Peyer's patch (tissue), 4 donors: ENCODE data around the gene KLC1.

Experiments used
- CTCF ChIP-seq, 6 experiments: fragments of 450-650 bp in 4 of 6; fragments of 200-600 bp in 2 of 6; sonication (generic) in 1 of 6; IDR thresholded peaks; one replicate each; pipeline ENCODE4 v1.5.1; 2017 to 2019; ENCODE audit warnings: antibody characterized with exemption in 6 of 6, mild to moderate bottlenecking in 3 of 6, moderate library complexity in 1 of 6
- POLR2A ChIP-seq, 2 donors: fragments of 450-650 bp; IDR thresholded peaks; one replicate each; pipeline ENCODE4 v1.5.1; 2017; ENCODE audit warnings: antibody characterized with exemption in 2 of 2, mild to moderate bottlenecking in 2 of 2, moderate library complexity in 2 of 2

- TF ChIP-seq CTCF (IDR thresholded peaks at IDR 0.05) (no peak), POLR2A (IDR thresholded peaks at IDR 0.05) (no peak)
Measured at GRCh38 chr14:103600503-103600902, 28.5 kb upstream of the KLC1 start.
